ENCODE measurements around the gene ARMC8. TPM values are rescaled to one million over a fixed set of nuclear protein-coding genes. Genes with fewer than 3 reads are reported as not detected.

The ARMC8 gene
- total RNA-seq, 4 donors from 2014 or later, result 28.8 to 58.0 (median 36.6) TPM

DNA sequence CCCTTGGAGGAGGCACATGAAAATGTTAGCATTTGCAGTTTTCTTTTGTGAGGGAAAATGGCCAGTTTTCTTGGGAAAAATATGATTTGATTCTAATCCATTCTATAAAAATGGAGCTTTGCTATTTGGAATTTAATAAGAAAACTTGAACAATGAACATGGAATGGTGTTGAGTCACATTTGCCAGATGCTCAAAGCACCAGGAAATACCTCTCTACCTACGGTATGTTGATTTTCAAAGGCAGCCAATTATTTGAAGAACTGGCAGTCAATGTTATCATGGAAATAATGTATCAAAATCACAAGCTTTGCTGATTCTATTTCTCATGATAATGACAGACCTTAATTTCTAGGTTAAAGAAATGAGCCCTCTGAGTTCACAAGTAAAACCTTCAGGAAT is 127.7 kb downstream of the ARMC8 start:
- intact Hi-C loops (cut with DNase I; ENCODE audit: low total_unique reads), result no loop called here
- 28 to 37% methylated on average over 1 of the region's 1 CpG for WGBS, 2 donors
- TF ChIP-seq POLR2A (IDR thresholded peaks at IDR 0.05), result no peak
- TF ChIP-seq, protein P1, sequence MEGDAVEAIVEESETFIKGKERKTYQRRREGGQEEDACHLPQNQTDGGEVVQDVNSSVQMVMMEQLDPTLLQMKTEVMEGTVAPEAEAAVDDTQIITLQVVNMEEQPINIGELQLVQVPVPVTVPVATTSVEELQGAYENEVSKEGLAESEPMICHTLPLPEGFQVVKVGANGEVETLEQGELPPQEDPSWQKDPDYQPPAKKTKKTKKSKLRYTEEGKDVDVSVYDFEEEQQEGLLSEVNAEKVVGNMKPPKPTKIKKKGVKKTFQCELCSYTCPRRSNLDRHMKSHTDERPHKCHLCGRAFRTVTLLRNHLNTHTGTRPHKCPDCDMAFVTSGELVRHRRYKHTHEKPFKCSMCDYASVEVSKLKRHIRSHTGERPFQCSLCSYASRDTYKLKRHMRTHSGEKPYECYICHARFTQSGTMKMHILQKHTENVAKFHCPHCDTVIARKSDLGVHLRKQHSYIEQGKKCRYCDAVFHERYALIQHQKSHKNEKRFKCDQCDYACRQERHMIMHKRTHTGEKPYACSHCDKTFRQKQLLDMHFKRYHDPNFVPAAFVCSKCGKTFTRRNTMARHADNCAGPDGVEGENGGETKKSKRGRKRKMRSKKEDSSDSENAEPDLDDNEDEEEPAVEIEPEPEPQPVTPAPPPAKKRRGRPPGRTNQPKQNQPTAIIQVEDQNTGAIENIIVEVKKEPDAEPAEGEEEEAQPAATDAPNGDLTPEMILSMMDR (IDR thresholded peaks at IDR 0.05), result no peak
- no peak for DNase-seq (ENCODE audit: low spot score in 2 of 2)
- H3K4me3 ChIP-seq (ENCODE audit: low read depth, poor library complexity, severe bottlenecking), result no peak overlapping the region

DNA sequence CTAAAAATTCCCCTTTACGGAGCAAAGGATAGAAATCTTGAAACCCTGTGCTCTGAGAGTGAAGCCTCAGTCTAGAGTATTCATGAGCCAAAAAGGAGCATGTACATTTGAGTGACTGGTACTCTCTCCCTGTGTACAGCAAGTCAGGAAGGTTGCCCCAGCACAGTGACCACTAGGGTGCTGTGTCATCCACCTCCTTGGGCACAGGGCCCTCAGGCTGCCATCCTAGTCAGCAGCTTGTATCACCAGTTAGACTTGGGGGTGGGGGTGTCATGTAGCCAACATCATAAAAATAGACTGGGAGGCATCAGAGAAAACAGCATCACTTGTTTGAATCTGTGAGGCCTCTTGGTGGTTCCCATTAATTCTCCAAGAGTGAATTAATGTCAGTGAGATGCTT is 130.6 kb downstream of the ARMC8 start:
- TF ChIP-seq POLR2A (IDR thresholded peaks at IDR 0.05), result no peak
- TF ChIP-seq, protein P1 (IDR thresholded peaks at IDR 0.05), result no peak
- no peak overlapping the region for H3K4me3 ChIP-seq (ENCODE audit: low read depth, poor library complexity, severe bottlenecking)
- DNase-seq (ENCODE audit: low spot score in 2 of 2), result no peak
- intact Hi-C loops (cut with DNase I; ENCODE audit: low total_unique reads), result no loop called here
- 83 to 88% methylated on average over 1 of the region's 1 CpG for WGBS, 2 donors

DNA sequence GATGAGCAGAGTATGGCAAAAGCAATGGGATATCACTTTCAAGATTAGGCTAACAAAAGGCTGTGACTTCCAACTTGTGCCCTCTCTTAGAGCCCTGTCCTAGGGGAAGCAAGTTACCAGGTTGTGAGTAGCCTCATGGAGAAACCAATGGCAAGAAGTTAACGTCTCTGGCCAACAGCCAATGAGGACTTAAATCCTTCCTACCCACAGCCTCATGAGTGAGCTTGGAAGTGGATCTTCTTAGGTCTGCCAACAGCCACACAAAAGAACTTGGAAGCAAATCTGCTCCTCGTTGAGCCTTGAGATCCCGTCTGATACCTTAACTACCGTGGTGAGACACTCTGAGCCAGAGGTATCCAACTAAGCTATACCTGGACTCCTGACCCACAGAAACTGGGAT is 136.9 kb downstream of the ARMC8 start:
- 40 to 41% methylated on average over 4 of the region's 4 CpGs for WGBS, 2 donors
- DNase-seq (ENCODE audit: low spot score in 2 of 2), result no peak
- intact Hi-C loops (cut with DNase I; ENCODE audit: low total_unique reads), result no loop called here
- H3K4me3 ChIP-seq (ENCODE audit: low read depth, poor library complexity, severe bottlenecking), result no peak overlapping the region
- TF ChIP-seq POLR2A (IDR thresholded peaks at IDR 0.05), result no peak
- TF ChIP-seq, protein P1 (IDR thresholded peaks at IDR 0.05), result no peak

DNA sequence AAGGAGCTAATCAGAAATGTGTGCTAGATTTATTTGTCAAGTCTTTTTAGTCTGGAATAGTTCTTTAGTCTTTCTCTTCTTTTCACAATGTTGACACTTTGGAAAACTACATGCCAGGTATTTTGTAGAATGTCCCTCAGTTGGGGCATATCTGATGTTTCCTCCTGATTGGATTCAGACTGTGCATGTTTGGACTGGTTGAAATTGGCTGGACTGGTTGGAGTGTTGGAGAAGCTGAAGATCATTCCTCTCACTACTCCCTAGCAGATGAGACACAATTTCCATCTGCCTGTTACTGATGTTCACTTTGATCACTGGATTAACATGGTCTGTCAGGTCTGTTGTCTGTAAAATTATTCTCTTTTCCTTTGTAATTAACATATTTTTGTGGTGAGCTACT is 138.9 kb downstream of the ARMC8 start:
- H3K4me3 ChIP-seq (ENCODE audit: low read depth, poor library complexity, severe bottlenecking), result no peak overlapping the region
- TF ChIP-seq, protein P1 (IDR thresholded peaks at IDR 0.05), result no peak
- TF ChIP-seq POLR2A (IDR thresholded peaks at IDR 0.05), result no peak
- intact Hi-C loops (cut with DNase I; ENCODE audit: low total_unique reads), result no loop called here
- DNase-seq (ENCODE audit: low spot score in 2 of 2), result no peak

DNA sequence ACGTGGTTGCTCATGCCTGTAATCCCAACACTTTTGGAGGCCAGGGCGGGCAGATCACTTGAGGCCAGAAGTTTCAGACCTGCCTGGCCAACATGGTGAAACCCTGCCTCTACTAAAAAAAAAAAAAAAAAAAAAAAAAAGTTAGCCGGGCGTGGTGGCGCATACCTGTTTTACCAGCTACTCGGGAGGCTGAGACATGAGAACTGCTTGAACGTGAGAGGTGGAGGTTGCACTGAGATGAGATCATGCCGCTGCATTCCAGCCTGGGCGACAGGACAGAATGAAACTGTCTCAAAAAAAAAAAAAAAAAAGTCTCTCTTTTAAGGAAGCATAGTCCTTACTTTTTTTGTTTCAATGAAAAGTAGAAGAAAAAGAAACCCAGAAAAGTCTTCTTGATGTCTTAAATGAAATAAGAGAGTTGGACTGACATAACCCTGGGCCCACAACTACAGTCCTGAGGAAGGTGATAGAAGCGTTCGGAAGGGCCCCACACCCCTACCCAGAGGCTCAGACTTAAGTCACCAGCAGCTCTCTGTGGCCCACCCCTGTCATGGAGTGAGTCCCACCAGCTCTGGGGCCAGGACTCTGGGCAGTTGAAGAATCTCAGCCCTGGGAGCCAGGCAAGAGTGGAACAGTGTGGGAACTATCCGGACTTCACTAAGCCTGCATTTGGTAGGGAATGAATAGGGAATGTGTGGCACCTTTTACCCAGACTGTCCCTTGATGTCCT is 139.9 kb downstream of the ARMC8 start:
- WGBS, 2 donors, result 86 to 91% methylated on average over 12 of the region's 12 CpGs
- intact Hi-C loops (cut with DNase I; ENCODE audit: low total_unique reads), result no loop called here
- TF ChIP-seq POLR2A (IDR thresholded peaks at IDR 0.05), result no peak
- TF ChIP-seq, protein P1 (IDR thresholded peaks at IDR 0.05), result no peak
- peak in 1 of 2 donors; percentile 60 for DNase-seq (ENCODE audit: low spot score in 2 of 2)
- no peak overlapping the region for H3K4me3 ChIP-seq (ENCODE audit: low read depth, poor library complexity, severe bottlenecking)

DNA sequence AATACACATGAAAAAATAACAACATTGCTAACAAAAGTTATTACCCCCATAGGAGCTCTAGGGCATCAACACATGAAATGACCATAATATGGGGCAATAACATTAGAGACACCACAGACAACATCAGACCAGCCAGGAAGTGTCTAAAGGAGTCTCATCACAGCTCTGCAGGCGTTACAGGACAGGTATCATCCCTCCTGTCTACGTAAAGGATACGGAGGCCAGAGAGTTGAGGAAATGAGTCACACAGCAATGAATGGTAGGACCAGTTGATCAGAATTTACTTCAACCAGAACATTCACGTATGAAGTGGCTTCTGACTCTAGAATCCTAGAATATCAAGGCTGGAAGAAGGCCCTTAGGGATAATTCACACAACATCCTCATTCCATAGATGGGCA is 140.7 kb downstream of the ARMC8 start:
- intact Hi-C loops (cut with DNase I; ENCODE audit: low total_unique reads), result no loop called here

More for the DNA sequence above, 140.7 kb downstream of the ARMC8 start:
- TF ChIP-seq, protein P1 (IDR thresholded peaks at IDR 0.05), result no peak
- no peak overlapping the region for H3K4me3 ChIP-seq (ENCODE audit: low read depth, poor library complexity, severe bottlenecking)
- DNase-seq (ENCODE audit: low spot score in 2 of 2), result no peak
- 68 to 77% methylated on average over 4 of the region's 4 CpGs for WGBS, 2 donors

Measured in lower leg skin (tissue), 4 donors.